Omental fat pad (tissue), 4 donors: Measurements from ENCODE around the gene OR51E1. TPM values are rescaled to one million over a fixed set of nuclear protein-coding genes. Genes with fewer than 3 reads are reported as not detected.

Experiments used
- ATAC-seq: fragments of 150-250 bp; one replicate; pipeline ENCODE4 v1.9.1; 2016; ENCODE audit warnings: mild to moderate bottlenecking, moderate library complexity; ENCODE audit not compliant: low FRiP score
- DNase-seq: peaks from one replicate; pipeline ENCODE4 v3.0.0-alpha.2; 2019; ENCODE audit warnings: low spot score
- CTCF ChIP-seq, 3 donors: fragments of 450-650 bp; IDR thresholded peaks; one replicate each; pipeline ENCODE4 v1.5.1; 2016 to 2017; ENCODE audit warnings: antibody characterized with exemption in 3 of 3, mild to moderate bottlenecking in 3 of 3, moderate library complexity in 2 of 3
- total RNA-seq, 4 donors: library from RNA; depleted of rRNA; stranded (reverse); fragments of >200 nt; gene quantifications; one replicate each; pipeline ENCODE4 v1.1.0, GENCODE V29; 2016

Gene OR51E1
- total RNA-seq, 4 donors from 2014 or later, result 0.60 to 8.7 (median 2.0) TPM

- DNase-seq, result no peak
- ATAC-seq, result no peak
- TF ChIP-seq CTCF (IDR thresholded peaks at IDR 0.05), result no peak
Observed at GRCh38 chr11:4611986-4612385, 31.8 kb upstream of the OR51E1 start.

GRCh38 chr11:4615856-4616444, 27.8 kb upstream of the OR51E1 start:
- no peak for ATAC-seq
- TF ChIP-seq CTCF (IDR thresholded peaks at IDR 0.05), result no peak
- DNase-seq, result no peak

- TF ChIP-seq CTCF (IDR thresholded peaks at IDR 0.05), result no peak
- ATAC-seq (no peak), DNase-seq (no peak)
Observed at GRCh38 chr11:4619514-4619913, 24.3 kb upstream of the OR51E1 start.

- DNase-seq (peak; percentile 43), ATAC-seq (no peak)
- no peak for TF ChIP-seq CTCF (IDR thresholded peaks at IDR 0.05)
Observed at GRCh38 chr11:4626207-4627099, 17.3 kb upstream of the OR51E1 start.

GRCh38 chr11:4636136-4636535, 7.6 kb upstream of the OR51E1 start:
- ATAC-seq, result no peak

GRCh38 chr11:4636962-4637661, 6.7 kb upstream of the OR51E1 start, which contains the start of gene OR51D1:
OR51D1 (plus strand) TSS chr11:4637477; CDS start chr11:4639791, 2,314 bp downstream.
- ATAC-seq (peak; percentile 82), DNase-seq (peak; percentile 45)
- peak in 1 of 3 donors; percentile 60 for TF ChIP-seq CTCF (IDR thresholded peaks at IDR 0.05)

More at GRCh38 chr11:4636136-4636535, 7.6 kb upstream of the OR51E1 start:
- no peak for DNase-seq
- TF ChIP-seq CTCF (IDR thresholded peaks at IDR 0.05), result no peak
